ENCODE data around the gene ZNF789.

The ZNF789 gene

GRCh38 chr7:99504281-99504602, 31.6 kb downstream of the ZNF789 start:
- DNase-seq (ENCODE audit: low read depth, low spot score) = no peak

GRCh38 chr7:99504603-99505323, 32.1 kb downstream of the ZNF789 start, which contains the start of gene ZKSCAN5:
Gene ZKSCAN5 (plus strand): TSS chr7:99504662. CDS start chr7:99506045, 1,383 bp downstream.
- DNase-seq (ENCODE audit: low read depth, low spot score) = peak; percentile 99

- DNase-seq (ENCODE audit: low read depth, low spot score) = no peak
Measured at GRCh38 chr7:99505324-99505662, 32.6 kb downstream of the ZNF789 start.

DNA sequence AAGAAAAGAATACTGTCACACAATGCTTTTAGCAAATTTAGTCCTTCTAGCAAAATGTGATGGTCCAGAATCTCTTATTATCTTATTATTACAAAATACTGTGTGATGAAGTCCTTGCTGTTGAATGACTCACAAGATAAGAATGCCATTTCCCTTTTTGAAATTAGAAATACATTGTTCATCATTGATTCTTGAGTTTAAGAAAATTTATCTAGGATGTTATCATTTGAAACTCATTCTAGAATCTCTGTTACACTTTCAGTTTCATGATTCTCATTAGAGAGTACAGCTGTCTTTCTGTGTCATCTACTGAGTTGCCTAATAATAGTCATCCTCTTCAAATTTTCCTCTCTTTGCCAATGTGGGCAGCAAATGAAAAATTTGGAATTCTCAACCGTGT, 41.4 kb downstream of the ZNF789 start:
- no peak for DNase-seq (ENCODE audit: low read depth, low spot score)

GRCh38 chr7:99521399-99521798, 48.7 kb downstream of the ZNF789 start:
- DNase-seq (ENCODE audit: low read depth, low spot score) = no peak

- DNase-seq (ENCODE audit: low read depth, low spot score) = no peak
Measured at GRCh38 chr7:99525713-99526440, 53.2 kb downstream of the ZNF789 start.

DNA sequence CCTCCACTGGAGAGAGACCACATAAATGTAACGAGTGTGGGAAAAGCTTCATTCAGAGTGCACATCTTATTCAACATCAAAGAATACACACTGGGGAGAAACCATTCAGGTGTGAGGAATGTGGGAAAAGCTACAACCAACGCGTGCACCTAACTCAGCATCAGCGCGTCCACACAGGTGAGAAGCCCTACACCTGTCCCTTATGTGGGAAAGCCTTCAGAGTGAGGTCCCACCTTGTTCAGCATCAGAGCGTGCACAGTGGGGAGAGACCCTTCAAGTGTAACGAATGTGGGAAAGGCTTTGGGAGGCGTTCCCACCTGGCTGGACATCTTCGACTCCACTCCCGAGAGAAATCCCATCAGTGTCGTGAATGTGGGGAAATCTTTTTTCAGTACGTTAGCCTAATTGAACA, 58.7 kb downstream of the ZNF789 start:
- no peak for DNase-seq (ENCODE audit: low read depth, low spot score)

DNA sequence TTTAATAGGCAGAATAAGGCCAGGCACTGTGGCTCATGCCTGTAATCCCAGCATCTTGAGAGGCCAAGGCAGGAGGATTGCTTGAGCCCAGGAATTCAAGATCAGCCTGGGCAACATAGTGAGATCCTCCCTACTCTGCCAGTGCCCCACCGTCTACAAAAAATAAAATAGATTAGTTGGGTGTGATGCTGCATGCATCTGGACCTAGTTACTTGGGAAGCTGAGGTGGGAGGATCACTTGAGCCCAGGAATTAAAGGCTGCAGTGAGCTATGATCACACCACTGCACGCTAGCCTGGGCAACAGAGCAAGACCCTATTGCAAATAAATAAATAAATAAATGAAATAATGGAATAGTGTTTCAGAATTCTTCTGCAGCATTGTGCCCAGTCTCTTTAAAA, 63.0 kb downstream of the ZNF789 start:
- DNase-seq (ENCODE audit: low read depth, low spot score) = no peak

Data from astrocyte of the hippocampus (primary cell).